HFFc6 (cell line): Measurements from ENCODE around the gene SPATA17. TPM values are rescaled to one million over a fixed set of nuclear protein-coding genes. Genes with fewer than 3 reads are reported as not detected.

Source experiments
- DNase-seq: peaks from one replicate; pipeline ENCODE4 v3.0.0-alpha.2; 2018
- H3K27ac Mint-ChIP-seq: 2 replicates; pipeline ENCODE4 v1.8.0; 2020; ENCODE audit warnings: mild to moderate bottlenecking, mixed read lengths
- H3K27me3 Mint-ChIP-seq: 2 replicates; pipeline ENCODE4 v1.8.0; 2021; ENCODE audit warnings: mild to moderate bottlenecking, moderate library complexity, mixed read lengths; ENCODE audit not compliant: insufficient read depth
- H3K36me3 Mint-ChIP-seq: 2 replicates; pipeline ENCODE4 v1.8.0; 2021; ENCODE audit warnings: low read depth, mixed read lengths
- H3K4me1 Mint-ChIP-seq: 2 replicates; pipeline ENCODE4 v1.8.0; 2020; ENCODE audit warnings: low read depth, mixed read lengths
- H3K4me3 Mint-ChIP-seq: 2 replicates; pipeline ENCODE4 v1.8.0; 2020; ENCODE audit warnings: mild to moderate bottlenecking, moderate library complexity, mixed read lengths
- H3K9me3 Mint-ChIP-seq: 2 replicates; pipeline ENCODE4 v1.8.0; 2020; ENCODE audit warnings: mild to moderate bottlenecking, mixed read lengths
- CTCF ChIP-seq: fragments of 200-600 bp; sonication (generic); IDR thresholded peaks from 2 replicates; pipeline ENCODE4 v1.5.0; 2021; ENCODE audit warnings: antibody characterized with exemption, mild to moderate bottlenecking
- total RNA-seq, 6 experiments: library from RNA; stranded (reverse); fragmentation: NEBNext Ultra II Directional; extraction: Animal tissue kit (Norgen Biotek cat#: 25700); gene quantifications; 2 replicates in 1 of 6; 3 replicates in 5 of 6; pipeline ENCODE4 v1.2.3, GENCODE V29; 2021

Gene SPATA17
- total RNA-seq, 6 experiments from 2014 or later: 0.18 to 0.71 (median 0.37) TPM; not detected in 1

- no peak overlapping the region for H3K4me3 Mint-ChIP-seq
- no peak overlapping the region for H3K27ac Mint-ChIP-seq
- no peak for TF ChIP-seq CTCF
- no peak for DNase-seq
- H3K4me1 Mint-ChIP-seq: no peaks in the 10 kb centered on the region
- no peaks in the 10 kb centered on the region; the same call in 1 of the 2 replicates for H3K27me3 Mint-ChIP-seq
- H3K9me3 Mint-ChIP-seq: peaks cover 24% of the 10 kb centered on the region
- peaks cover 5% of the 10 kb centered on the region; the same call in 1 of the 2 replicates for H3K36me3 Mint-ChIP-seq
These were observed 159.9 kb downstream of the SPATA17 start for GRCh38 chr1:217791091-217791490.

- H3K27ac Mint-ChIP-seq: no peak overlapping the region
- no peaks in the 10 kb centered on the region for H3K4me1 Mint-ChIP-seq
- no peak overlapping the region for H3K4me3 Mint-ChIP-seq
- no peak for DNase-seq
- no peaks in the 10 kb centered on the region for H3K36me3 Mint-ChIP-seq
- no peak for TF ChIP-seq CTCF
- H3K27me3 Mint-ChIP-seq: no peaks in the 10 kb centered on the region
- peaks cover 30% of the 10 kb centered on the region for H3K9me3 Mint-ChIP-seq
These were observed 174.6 kb downstream of the SPATA17 start for GRCh38 chr1:217805792-217806191.

GRCh38 chr1:217812175-217812574 is 181.0 kb downstream of the SPATA17 start:
- no peaks in the 10 kb centered on the region for H3K27me3 Mint-ChIP-seq
- no peak for DNase-seq
- no peaks in the 10 kb centered on the region for H3K4me1 Mint-ChIP-seq
- H3K9me3 Mint-ChIP-seq: peaks cover 30% of the 10 kb centered on the region
- no peak for TF ChIP-seq CTCF
- no peak overlapping the region for H3K27ac Mint-ChIP-seq
- no peaks in the 10 kb centered on the region for H3K36me3 Mint-ChIP-seq
- H3K4me3 Mint-ChIP-seq: no peak overlapping the region

- H3K4me3 Mint-ChIP-seq: no peak overlapping the region
- H3K9me3 Mint-ChIP-seq: peaks cover 34% of the 10 kb centered on the region
- no peaks in the 10 kb centered on the region for H3K36me3 Mint-ChIP-seq
- H3K4me1 Mint-ChIP-seq: no peaks in the 10 kb centered on the region
- no peaks in the 10 kb centered on the region for H3K27me3 Mint-ChIP-seq
- TF ChIP-seq CTCF: no peak
- H3K27ac Mint-ChIP-seq: no peak overlapping the region
- no peak for DNase-seq
These were observed 181.9 kb downstream of the SPATA17 start for GRCh38 chr1:217813031-217813430.

- Mint-ChIP-seq H3K27me3 (no peaks in the 10 kb centered on the region), H3K4me1 (no peaks in the 10 kb centered on the region), H3K36me3 (no peaks in the 10 kb centered on the region), H3K9me3 (0 out of 2 replicates have a peak, but pooled peaks cover 6% of the 10 kb centered on the region), H3K4me3 (no peak overlapping the region), H3K27ac (no peak overlapping the region)
- no peak for TF ChIP-seq CTCF
- DNase-seq: no peak
These were observed 206.5 kb downstream of the SPATA17 start for GRCh38 chr1:217837691-217838090.

GRCh38 chr1:217839161-217839560 is 208.0 kb downstream of the SPATA17 start:
- peaks cover 8% of the 10 kb centered on the region for H3K9me3 Mint-ChIP-seq
- H3K4me3 Mint-ChIP-seq: no peak overlapping the region
- no peaks in the 10 kb centered on the region for H3K36me3 Mint-ChIP-seq
- H3K27me3 Mint-ChIP-seq: no peaks in the 10 kb centered on the region
- no peak for TF ChIP-seq CTCF
- DNase-seq: no peak
- H3K4me1 Mint-ChIP-seq: no peaks in the 10 kb centered on the region
- H3K27ac Mint-ChIP-seq: no peak overlapping the region
